HG03108 (cell line): ENCODE data around the gene CCDC28A.

Experiments
- ATAC-seq: cut with Tn5 transposase; IDR thresholded peaks from one replicate; pipeline ENCODE4 v1.9.1; 2021; ENCODE audit warnings: moderate library complexity; ENCODE audit not compliant: unreplicated experiment

Gene CCDC28A

GRCh38 chr6:138832182-138832581 lies 58.6 kb downstream of the CCDC28A start:
- no peak for ATAC-seq

GRCh38 chr6:138833816-138834539 lies 60.4 kb downstream of the CCDC28A start:
- no peak for ATAC-seq

DNA sequence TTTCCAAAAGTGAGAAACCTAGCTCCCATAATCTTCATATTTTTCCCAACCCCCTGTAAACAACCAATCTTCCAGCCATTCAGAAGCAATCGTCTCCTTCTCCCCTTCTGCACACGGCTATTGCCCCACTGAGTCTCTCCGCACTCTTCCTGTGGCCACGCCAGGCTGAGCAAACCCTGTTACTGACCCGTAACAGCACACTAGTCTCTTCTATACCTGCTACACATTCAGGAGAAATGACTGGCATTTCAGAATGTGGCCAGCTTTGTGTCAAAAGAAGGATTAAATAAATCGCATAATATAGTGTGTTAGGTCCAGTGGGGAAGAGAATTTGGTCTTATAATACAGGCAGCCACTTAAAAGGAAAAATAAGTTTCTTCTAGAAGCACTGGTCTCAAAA lies 63.7 kb downstream of the CCDC28A start:
- ATAC-seq = no peak
